Fibroblast of the aortic adventitia (primary cell): ENCODE data around the gene ZNF557. TPM values are rescaled to one million over a fixed set of nuclear protein-coding genes. Genes with fewer than 3 reads are reported as not detected.

Experiments used
- DNase-seq: peaks from one replicate; pipeline ENCODE4 v3.0.0-alpha.2; 2010; ENCODE audit warnings: low read depth
- H3K4me3 ChIP-seq: 2 replicates; pipeline ENCODE4 v1.5.1; 2011; ENCODE audit warnings: low read depth, mild to moderate bottlenecking, control low read depth, low read length, moderate library complexity
- total RNA-seq: library from RNA; depleted of rRNA; stranded (reverse); fragments of >200 nt; gene quantifications from 2 replicates; pipeline ENCODE4 v1.2.3, GENCODE V29; 2012; ENCODE audit warnings: low replicate concordance
- TF ChIP-seq, protein P1 (sequence below): IDR thresholded peaks from 2 replicates; pipeline ENCODE4 v1.5.1; 2011; ENCODE audit warnings: mild to moderate bottlenecking, low read length, control low read depth, inconsistent platforms; ENCODE audit not compliant: insufficient read depth

ZNF557 gene
- total RNA-seq, 1 donor = 15.8 TPM

DNA sequence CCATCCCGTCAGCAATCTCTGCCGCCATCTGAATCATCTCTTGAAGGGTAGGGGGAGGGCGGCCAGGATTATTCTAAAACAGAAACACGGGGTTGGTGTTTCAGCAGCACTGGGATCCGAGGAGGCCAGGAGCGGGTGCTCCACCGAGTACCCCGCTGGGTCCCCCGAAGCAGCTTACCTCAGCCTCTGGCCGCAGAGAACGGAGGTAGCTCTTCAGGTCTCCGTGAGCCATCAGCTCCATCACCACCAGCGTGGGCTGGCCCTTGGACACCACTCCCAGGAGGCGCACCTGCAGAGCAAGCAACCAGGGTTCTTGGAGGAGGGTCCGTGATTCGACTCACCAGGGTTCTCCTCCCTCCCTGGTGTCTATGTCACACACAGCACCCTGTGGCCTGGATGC is 53.2 kb downstream of the ZNF557 start:
- DNase-seq = no peak
- TF ChIP-seq, protein P1, sequence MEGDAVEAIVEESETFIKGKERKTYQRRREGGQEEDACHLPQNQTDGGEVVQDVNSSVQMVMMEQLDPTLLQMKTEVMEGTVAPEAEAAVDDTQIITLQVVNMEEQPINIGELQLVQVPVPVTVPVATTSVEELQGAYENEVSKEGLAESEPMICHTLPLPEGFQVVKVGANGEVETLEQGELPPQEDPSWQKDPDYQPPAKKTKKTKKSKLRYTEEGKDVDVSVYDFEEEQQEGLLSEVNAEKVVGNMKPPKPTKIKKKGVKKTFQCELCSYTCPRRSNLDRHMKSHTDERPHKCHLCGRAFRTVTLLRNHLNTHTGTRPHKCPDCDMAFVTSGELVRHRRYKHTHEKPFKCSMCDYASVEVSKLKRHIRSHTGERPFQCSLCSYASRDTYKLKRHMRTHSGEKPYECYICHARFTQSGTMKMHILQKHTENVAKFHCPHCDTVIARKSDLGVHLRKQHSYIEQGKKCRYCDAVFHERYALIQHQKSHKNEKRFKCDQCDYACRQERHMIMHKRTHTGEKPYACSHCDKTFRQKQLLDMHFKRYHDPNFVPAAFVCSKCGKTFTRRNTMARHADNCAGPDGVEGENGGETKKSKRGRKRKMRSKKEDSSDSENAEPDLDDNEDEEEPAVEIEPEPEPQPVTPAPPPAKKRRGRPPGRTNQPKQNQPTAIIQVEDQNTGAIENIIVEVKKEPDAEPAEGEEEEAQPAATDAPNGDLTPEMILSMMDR = no peak
- H3K4me3 ChIP-seq = no peak overlapping the region

DNA sequence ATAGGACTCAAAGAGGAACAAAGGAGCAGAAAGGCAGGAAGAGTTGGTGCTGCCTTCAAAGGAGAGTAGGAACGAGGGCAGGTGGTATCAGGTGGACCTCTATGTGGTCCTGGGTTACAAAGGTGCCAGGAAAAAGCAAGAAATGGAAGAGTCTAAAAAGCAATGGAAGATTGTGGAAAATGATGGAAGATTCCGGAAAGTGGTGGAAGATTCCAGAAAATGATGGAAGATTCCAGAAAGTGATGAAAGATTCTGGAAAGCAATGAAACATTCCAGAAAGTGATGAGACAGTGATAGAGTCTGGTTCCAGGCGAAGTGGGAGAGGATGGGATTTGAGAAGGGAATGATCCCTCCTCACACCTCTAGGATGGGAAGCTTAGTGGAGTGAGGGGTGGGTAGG is 55.3 kb downstream of the ZNF557 start:
- H3K4me3 ChIP-seq = no peak overlapping the region
- DNase-seq = no peak
- TF ChIP-seq, protein P1 = no peak

DNA sequence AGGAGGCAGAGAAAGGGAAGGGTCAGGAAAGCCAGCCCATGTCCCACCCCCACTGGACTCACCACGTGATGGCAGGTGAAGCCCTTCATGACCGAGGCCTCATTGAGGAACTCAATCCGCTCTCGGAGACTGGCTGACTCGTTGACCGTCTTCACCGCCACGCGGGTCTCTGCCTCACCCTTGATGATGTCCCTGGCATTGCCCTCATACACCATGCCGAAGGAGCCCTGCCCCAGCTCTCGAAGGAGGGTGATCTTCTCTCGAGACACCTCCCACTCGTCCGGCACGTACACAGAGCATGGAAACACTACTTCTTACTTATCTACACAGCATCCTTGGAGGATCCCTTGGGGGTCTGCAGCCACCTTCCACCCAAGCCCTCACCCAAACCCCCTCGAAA is 55.7 kb downstream of the ZNF557 start:
- no peak for DNase-seq
- TF ChIP-seq, protein P1 = no peak

DNA sequence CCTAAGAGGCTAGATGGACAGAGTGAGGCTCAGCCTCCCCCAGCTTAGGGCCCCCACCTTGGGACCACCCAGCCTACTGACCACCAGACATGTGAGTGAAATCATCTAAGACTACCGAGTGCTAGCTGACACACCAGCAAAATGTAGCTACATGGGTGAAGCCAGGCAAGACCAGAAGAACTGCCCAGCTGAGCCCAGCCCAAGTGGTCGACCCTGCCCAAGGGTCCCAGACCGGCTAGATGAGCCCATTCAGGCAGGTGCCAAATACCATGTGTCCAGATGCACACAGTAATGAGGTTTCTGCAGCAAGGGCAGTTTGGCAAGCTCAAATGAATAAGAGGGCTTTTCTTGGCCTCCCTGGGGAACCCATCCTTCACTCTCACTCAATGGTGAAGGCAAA is 56.6 kb downstream of the ZNF557 start:
- TF ChIP-seq, protein P1 = no peak
- H3K4me3 ChIP-seq = no peak overlapping the region
- no peak for DNase-seq

More for the DNA sequence above, 55.7 kb downstream of the ZNF557 start:
- H3K4me3 ChIP-seq = no peak overlapping the region

DNA sequence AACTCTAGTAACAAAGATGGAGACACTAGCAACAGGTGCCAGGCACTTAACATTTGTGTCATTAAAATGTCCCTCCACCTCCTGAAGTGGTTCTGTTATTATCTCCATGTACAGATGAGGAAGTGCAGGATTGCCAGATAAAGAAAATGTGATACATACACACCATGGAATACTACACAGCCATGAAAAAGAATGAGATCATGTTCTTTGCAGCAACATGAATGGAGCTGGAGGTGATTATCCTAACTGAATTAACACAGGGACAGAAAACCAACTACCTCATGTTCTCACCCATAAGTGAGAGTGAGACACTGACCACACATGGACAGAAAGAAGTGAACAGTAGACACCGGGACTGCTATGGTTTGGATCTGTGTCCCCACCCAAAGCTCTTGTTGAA is 60.5 kb downstream of the ZNF557 start:
- TF ChIP-seq, protein P1 = no peak
- DNase-seq = no peak

DNA sequence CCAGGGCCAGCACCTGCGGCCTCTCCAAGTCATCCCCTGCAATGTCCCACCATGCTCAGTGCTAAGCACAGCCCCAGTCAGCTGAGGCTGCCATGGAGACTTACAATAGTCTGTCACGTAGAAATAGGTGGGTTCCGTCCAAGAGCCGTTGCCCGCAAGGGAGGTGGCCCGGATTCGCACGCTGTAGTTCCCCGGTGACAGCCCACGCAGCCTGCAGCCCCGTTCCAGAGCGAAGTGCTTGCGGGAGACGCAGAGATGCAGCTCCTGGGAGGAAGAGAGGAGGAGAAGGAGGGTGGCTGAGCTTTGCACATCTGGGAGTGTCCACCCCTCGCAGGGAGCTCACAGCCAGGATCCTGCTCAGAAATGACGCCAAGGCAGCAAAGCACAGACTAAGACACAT is 62.6 kb downstream of the ZNF557 start:
- TF ChIP-seq, protein P1 = no peak
- DNase-seq = no peak
- H3K4me3 ChIP-seq = no peak overlapping the region

More for the DNA sequence above, 60.5 kb downstream of the ZNF557 start:
- H3K4me3 ChIP-seq = no peak overlapping the region

DNA sequence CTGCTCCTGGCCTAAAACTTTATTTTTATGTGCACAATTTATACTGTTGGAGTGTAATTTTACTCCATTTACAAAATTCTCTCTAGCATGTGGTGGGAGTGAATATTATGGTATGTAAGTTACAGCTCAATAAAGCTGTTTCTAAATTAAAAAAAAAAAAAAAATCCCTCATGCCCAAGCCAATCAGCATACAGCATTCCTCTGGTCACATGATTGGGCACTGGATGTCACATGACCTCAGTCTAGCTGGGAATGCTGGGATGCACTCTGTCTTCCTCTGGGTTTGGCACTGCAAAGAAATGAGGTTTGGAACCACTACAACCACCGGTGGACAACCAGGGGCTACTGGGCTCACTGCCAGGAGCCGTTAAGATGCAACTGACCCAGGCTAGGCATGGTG is 67.6 kb downstream of the ZNF557 start:
- no peak overlapping the region for H3K4me3 ChIP-seq
- TF ChIP-seq, protein P1 = no peak
- DNase-seq = no peak
